Neuronal stem cell (in vitro differentiated cells): ENCODE data around the gene FHIP1A.
"Not testable (repeated sequence)": the region's sequence is repeated elsewhere in the genome, so short reads cannot be mapped to it uniquely, and the experiment has no call there.

Experiments
- DNase-seq: peaks from one replicate; pipeline ENCODE4 v3.0.0-alpha.2; 2013; ENCODE audit warnings: low spot score
- H2AFZ ChIP-seq: one replicate; pipeline ENCODE4 v1.6.1; 2013; ENCODE audit warnings: mild to moderate bottlenecking, low read length, inconsistent platforms
- H2AK5ac ChIP-seq: 2 replicates; pipeline ENCODE4 v1.6.1; 2013; ENCODE audit warnings: low read depth, mild to moderate bottlenecking, inconsistent platforms, low read length, moderate library complexity, mixed read lengths
- H2BK120ac ChIP-seq: 2 replicates; pipeline ENCODE4 v1.6.1; 2013; ENCODE audit warnings: low read depth, mild to moderate bottlenecking, inconsistent platforms, low read length, moderate library complexity, mixed read lengths
- H2BK12ac ChIP-seq: one replicate; pipeline ENCODE4 v1.6.1; 2013; ENCODE audit warnings: low read length, inconsistent platforms
- H2BK15ac ChIP-seq: 2 replicates; pipeline ENCODE4 v1.6.1; 2013; ENCODE audit warnings: mild to moderate bottlenecking, low read length, inconsistent platforms, mixed read lengths
- H2BK5ac ChIP-seq: one replicate; pipeline ENCODE4 v1.6.1; 2013; ENCODE audit warnings: inconsistent platforms, mild to moderate bottlenecking, low read length, moderate library complexity
- H3K14ac ChIP-seq: one replicate; pipeline ENCODE4 v1.6.1; 2013; ENCODE audit warnings: low read length, inconsistent platforms
- H3K18ac ChIP-seq: 2 replicates; pipeline ENCODE4 v1.6.1; 2013; ENCODE audit warnings: low read length, inconsistent platforms
- H3K23ac ChIP-seq: 2 replicates; pipeline ENCODE4 v1.6.1; 2013; ENCODE audit warnings: low read depth, mild to moderate bottlenecking, mixed read lengths, low read length, inconsistent platforms; ENCODE audit not compliant: poor library complexity
- H3K27ac ChIP-seq: replicated peaks from 3 replicates; pipeline ENCODE4 v1.5.1; 2013; ENCODE audit warnings: low read length, inconsistent platforms
- H3K27me3 ChIP-seq, 3 experiments: 2 replicates each; pipeline ENCODE4 v1.6.1; 2013; ENCODE audit warnings: low read length in 3 of 3, mild to moderate bottlenecking in 2 of 3, inconsistent platforms in 1 of 3, low read depth in 1 of 3, mixed read lengths in 1 of 3, moderate library complexity in 1 of 3; ENCODE audit not compliant: control insufficient read depth in 3 of 3, insufficient read depth in 3 of 3
- H3K36me3 ChIP-seq, 2 donors: replicated peaks in 1 of 2; 2 replicates each; pipeline ENCODE4 v1.6.1; 2013; ENCODE audit warnings: low read length in 2 of 2; ENCODE audit not compliant: control insufficient read depth in 2 of 2, insufficient read depth in 2 of 2
- H3K4ac ChIP-seq: 2 replicates; pipeline ENCODE4 v1.6.1; 2013; ENCODE audit warnings: inconsistent platforms, mild to moderate bottlenecking, low read length, moderate library complexity
- H3K4me1 ChIP-seq, 2 donors: 1 replicate in 1 of 2; 2 replicates in 1 of 2; pipeline ENCODE4 v1.6.1; 2013; ENCODE audit warnings: low read length in 2 of 2, low read depth in 1 of 2; ENCODE audit not compliant: control insufficient read depth in 2 of 2, insufficient read depth in 1 of 2
- H3K4me2 ChIP-seq: one replicate; pipeline ENCODE4 v1.6.1; 2013; ENCODE audit warnings: mild to moderate bottlenecking, low read length, inconsistent platforms; ENCODE audit not compliant: insufficient read depth, poor library complexity, severe bottlenecking
- H3K4me3 ChIP-seq, 2 donors: 2 replicates each; pipeline ENCODE4 v1.5.1; 2013; ENCODE audit warnings: low read length in 2 of 2, mild to moderate bottlenecking in 2 of 2, inconsistent platforms in 1 of 2, moderate library complexity in 1 of 2
- H3K79me1 ChIP-seq: one replicate; pipeline ENCODE4 v1.6.1; 2013; ENCODE audit warnings: low read depth, mild to moderate bottlenecking, inconsistent platforms, low read length, moderate library complexity
- H3K9ac ChIP-seq: one replicate; pipeline ENCODE4 v1.6.1; 2013; ENCODE audit warnings: mild to moderate bottlenecking, low read depth, low read length, inconsistent platforms; ENCODE audit not compliant: poor library complexity
- H3K9me3 ChIP-seq, 2 donors: replicated peaks in 1 of 2; 2 replicates each; pipeline versions ENCODE3 to v1.6.1; 2013; ENCODE audit warnings: low read length in 2 of 2, mild to moderate bottlenecking in 2 of 2, inconsistent platforms in 1 of 2, low read depth in 1 of 2, mixed read lengths in 1 of 2, moderate library complexity in 1 of 2; ENCODE audit not compliant: control insufficient read depth in 2 of 2, insufficient read depth in 1 of 2
- H4K8ac ChIP-seq: one replicate; pipeline ENCODE4 v1.6.1; 2013; ENCODE audit warnings: low read depth, mild to moderate bottlenecking, inconsistent platforms, low read length, moderate library complexity
- H4K91ac ChIP-seq: one replicate; pipeline ENCODE4 v1.6.1; 2013; ENCODE audit warnings: low read length, low read depth, mild to moderate bottlenecking, inconsistent platforms; ENCODE audit not compliant: poor library complexity
- WGBS, 2 donors: extraction: QIAGEN DNeasy Blood & Tissue Kit; methylation state at CpG; one replicate each; pipeline ENCODE4 v1.1.7; 2013; ENCODE audit warnings: missing lambda C conversion rate in 2 of 2, mixed read lengths in 1 of 2; ENCODE audit not compliant: insufficient read length in 2 of 2, insufficient replicate concordance in 1 of 2; ENCODE audit errors: extremely low coverage in 2 of 2; 5-methylcytosine and 5-hydroxymethylcytosine counted together

FHIP1A gene

GRCh38 chr4:151362404-151363164, 46.4 kb upstream of the FHIP1A start:
- Histone ChIP-seq H3K27ac (no peak overlapping the region), H2AFZ (peak overlapping the region; percentile 84), H3K4me3 (no peak overlapping the region), H3K79me1 (no peaks in the 10 kb centered on the region), H3K4me1 (peaks cover 4% of the 10 kb centered on the region in 2 donors), H4K8ac (no peak overlapping the region), H4K91ac (no peak overlapping the region), H3K23ac (no peak overlapping the region), H3K9ac (no peak overlapping the region), H2BK15ac (no peak overlapping the region), H3K14ac (no peak overlapping the region), H2AK5ac (no peak overlapping the region), H2BK12ac (no peak overlapping the region), H3K9me3 (no peaks in the 10 kb centered on the region), H2BK5ac (no peak overlapping the region), H3K27me3 (no peaks in the 10 kb centered on the region), H3K36me3 (no peaks in the 10 kb centered on the region), H3K18ac (no peak overlapping the region), H3K4ac (no peak overlapping the region), H2BK120ac (no peak overlapping the region), H3K4me2 (no peak overlapping the region)
- WGBS, 2 donors = no CpG with 5 or more reads among the region's 14 CpGs
- DNase-seq = peak; percentile 74

- Histone ChIP-seq H3K27me3 (no peaks in the 10 kb centered on the region), H2BK5ac (no peak overlapping the region), H3K36me3 (no peaks in the 10 kb centered on the region), H3K4ac (no peak overlapping the region), H3K4me2 (no peak overlapping the region), H3K9ac (no peak overlapping the region), H2BK120ac (no peak overlapping the region), H3K27ac (no peak overlapping the region), H3K14ac (no peak overlapping the region), H3K18ac (no peak overlapping the region), H3K79me1 (no peaks in the 10 kb centered on the region), H4K8ac (no peak overlapping the region), H3K23ac (no peak overlapping the region), H3K4me3 (no peak overlapping the region), H2BK15ac (no peak overlapping the region), H2AK5ac (no peak overlapping the region), H3K9me3 (peaks cover 0 to 4% of the 10 kb centered on the region in 2 donors), H2AFZ (no peak overlapping the region), H2BK12ac (no peak overlapping the region), H3K4me1 (no peaks in the 10 kb centered on the region), H4K91ac (no peak overlapping the region)
- DNase-seq = no peak
- WGBS, 2 donors = no CpG with 5 or more reads among the region's 1 CpG
Observed at GRCh38 chr4:151376540-151376939, 32.4 kb upstream of the FHIP1A start.

- H2BK5ac ChIP-seq = no peak overlapping the region
- H2AK5ac ChIP-seq = no peak overlapping the region
- no peak overlapping the region for H2BK120ac ChIP-seq
- H3K23ac ChIP-seq = no peak overlapping the region
- no peak overlapping the region for H3K4ac ChIP-seq
- H3K4me3 ChIP-seq = no peak overlapping the region
- H3K27me3 ChIP-seq = no peaks in the 10 kb centered on the region
- no peak for DNase-seq
- no peak overlapping the region for H3K14ac ChIP-seq
- H3K79me1 ChIP-seq = no peaks in the 10 kb centered on the region
- H4K8ac ChIP-seq = no peak overlapping the region
- H3K27ac ChIP-seq = no peak overlapping the region
- H2BK15ac ChIP-seq = no peak overlapping the region
- WGBS, 2 donors = no CpG with 5 or more reads among the region's 2 CpGs
- no peak overlapping the region for H2AFZ ChIP-seq
- no peak overlapping the region for H4K91ac ChIP-seq
- no peak overlapping the region for H3K9ac ChIP-seq
- no peaks in the 10 kb centered on the region for H3K4me1 ChIP-seq
- no peak overlapping the region for H3K18ac ChIP-seq
- peaks cover 0 to 3% of the 10 kb centered on the region in 2 donors for H3K9me3 ChIP-seq
- no peak overlapping the region for H2BK12ac ChIP-seq
- H3K4me2 ChIP-seq = no peak overlapping the region
- H3K36me3 ChIP-seq = no peaks in the 10 kb centered on the region
Observed at GRCh38 chr4:151389311-151389710, 19.7 kb upstream of the FHIP1A start.

- H3K4me3 ChIP-seq, H3K4ac ChIP-seq, H2BK120ac ChIP-seq, H3K23ac ChIP-seq, H3K18ac ChIP-seq, H2BK12ac ChIP-seq, H3K14ac ChIP-seq, H2BK5ac ChIP-seq, H3K4me2 ChIP-seq, H4K91ac ChIP-seq, H4K8ac ChIP-seq, H3K4me1 ChIP-seq, H3K9ac ChIP-seq, H2BK15ac ChIP-seq, H2AFZ ChIP-seq, H3K9me3 ChIP-seq, H3K79me1 ChIP-seq, H3K36me3 ChIP-seq, H2AK5ac ChIP-seq, H3K27ac ChIP-seq, H3K27me3 ChIP-seq, DNase-seq: not testable (repeated sequence)
- no CpG with 5 or more reads among the region's 2 CpGs for WGBS, 2 donors
Observed at GRCh38 chr4:151389799-151390198, 19.2 kb upstream of the FHIP1A start.
